ENCODE measurements around the gene ADAMTS13.
"Not testable (repeated sequence)": the region's sequence is repeated elsewhere in the genome, so short reads cannot be mapped to it uniquely, and the experiment has no call there.

ADAMTS13 gene

DNA sequence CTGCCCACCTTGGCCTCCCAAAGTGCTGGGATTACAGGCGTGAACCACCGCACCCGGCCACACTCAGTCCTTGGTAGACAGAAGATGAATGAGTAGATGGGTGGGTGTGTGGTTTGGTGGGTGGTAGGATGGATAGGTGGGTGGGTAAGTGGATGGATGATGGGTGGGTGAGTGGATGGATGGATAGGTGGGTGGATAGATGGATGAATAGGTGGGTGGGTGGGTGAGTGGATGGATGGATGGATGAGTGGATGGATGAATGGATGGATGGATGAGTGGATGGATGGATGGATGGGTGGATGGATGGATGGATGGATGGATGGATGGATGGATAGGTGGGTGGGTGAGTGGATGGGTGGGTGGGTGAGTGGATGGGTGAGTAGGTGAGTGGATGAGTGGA is 29.9 kb upstream of the ADAMTS13 start:
- not testable (repeated sequence) for DNase-seq (ENCODE audit: low spot score)

DNA sequence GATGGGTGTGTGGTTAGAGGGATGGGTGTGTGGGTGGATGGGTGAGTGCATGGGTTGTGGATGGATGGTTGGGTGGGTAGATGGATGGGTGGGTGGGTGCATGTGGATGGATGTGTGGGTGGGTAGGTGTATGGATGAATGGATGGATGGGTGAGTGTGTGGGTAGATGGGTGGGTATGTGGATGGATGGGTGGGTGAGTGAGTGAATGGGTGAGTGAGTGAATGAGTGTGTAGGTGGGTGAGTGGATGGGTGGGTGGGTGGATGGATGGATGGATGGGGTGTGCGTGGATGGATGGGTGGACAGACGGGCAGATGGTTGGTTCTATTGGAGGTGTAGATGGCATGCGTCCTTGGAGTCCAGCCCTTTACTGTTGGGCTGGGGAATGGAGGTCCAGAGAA is 28.8 kb upstream of the ADAMTS13 start:
- no peak for DNase-seq (ENCODE audit: low spot score)

DNA sequence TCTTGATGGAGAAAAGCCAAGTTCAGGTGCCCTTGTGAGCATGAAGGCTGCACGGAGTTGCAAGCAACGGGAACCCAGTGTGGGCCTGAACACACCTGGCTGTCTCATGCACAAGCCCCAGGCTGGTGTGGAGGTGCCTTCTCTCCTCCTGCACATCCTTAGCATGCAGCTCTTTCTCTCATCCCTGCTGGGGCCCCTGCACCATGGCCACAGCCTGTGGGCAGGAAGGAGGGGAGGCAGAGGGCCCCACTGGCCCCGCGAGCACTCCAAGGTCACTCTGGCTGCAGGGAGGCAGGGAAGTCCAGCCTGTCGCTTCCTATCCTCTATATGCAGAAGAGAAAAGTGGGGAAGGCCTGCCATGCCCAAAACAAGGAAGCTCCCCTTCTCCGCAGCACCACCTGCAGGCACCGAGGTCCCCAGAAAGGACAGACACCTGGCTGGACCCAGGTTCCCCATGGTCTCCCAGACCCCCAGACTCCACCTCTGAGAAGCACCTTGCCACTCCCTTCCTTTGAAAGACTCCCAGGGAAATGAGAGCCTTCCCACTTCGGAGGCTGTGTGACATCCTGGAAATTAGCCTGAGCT is 27.4 kb upstream of the ADAMTS13 start:
- DNase-seq (ENCODE audit: low spot score) = no peak

DNA sequence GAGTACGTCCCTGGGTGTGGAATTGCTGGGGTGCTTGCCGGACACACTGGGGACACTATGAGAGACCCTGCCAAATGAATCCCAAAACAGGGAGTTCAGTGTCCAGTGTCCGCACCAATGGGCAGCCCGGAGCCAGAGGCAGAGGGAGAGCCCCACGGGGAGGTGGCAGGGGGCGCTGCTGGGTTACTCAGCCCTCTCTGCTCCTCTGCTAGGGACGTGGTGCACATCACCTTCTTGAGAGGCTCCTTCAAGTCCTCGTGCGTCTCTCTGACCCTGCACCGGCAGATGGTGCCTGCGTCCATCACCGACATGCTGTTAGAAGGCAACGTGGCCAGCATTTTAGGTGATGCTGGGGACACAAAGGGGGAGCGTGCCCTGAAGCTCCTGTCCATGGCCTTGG is 25.2 kb upstream of the ADAMTS13 start:
- DNase-seq (ENCODE audit: low spot score) = no peak

DNA sequence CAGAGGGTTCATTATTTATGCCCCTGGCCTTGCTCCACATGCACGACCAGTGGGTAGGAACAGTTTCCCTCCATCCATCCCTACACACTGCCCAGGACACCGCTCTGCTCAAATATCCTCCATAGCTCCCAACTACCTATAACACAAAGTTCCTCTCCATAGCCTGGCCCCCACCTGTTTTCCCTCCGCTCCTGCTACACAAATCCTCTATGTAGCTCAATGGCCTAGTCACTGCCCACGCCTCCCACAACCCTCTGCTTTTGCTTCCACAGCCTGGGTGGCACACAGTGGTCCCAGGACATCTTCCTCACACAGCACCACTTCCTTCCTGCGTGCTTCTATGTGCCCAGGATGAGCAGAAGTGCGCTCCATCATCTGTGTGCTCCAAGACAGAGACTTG is 24.8 kb upstream of the ADAMTS13 start:
- DNase-seq (ENCODE audit: low spot score) = no peak

GRCh38 chr9:133397895-133398294 is 24.3 kb upstream of the ADAMTS13 start:
- DNase-seq (ENCODE audit: low spot score) = no peak

- no peak for DNase-seq (ENCODE audit: low spot score)
Observed at GRCh38 chr9:133400292-133400691, 21.9 kb upstream of the ADAMTS13 start.

DNA sequence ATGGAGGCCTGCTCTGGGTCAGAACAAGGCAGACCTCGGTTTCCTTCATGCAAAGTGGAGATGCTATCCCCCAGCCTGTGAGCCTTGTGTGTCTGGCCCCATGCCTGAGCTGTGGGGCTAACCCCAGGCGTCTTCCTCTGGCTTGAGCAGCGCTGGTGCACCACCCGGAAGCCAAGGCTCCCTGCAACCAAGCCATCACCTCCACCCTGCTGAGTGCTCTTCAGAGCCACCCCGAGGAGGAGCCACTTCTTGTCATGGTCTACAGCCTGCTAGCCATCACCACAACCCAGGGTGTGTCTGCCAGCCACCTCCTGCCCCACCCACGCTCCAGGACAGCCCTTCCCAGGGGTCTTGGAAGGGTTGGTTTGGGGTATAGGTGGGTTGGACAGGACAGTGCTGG is 20.6 kb upstream of the ADAMTS13 start:
- no peak for DNase-seq (ENCODE audit: low spot score)

DNA sequence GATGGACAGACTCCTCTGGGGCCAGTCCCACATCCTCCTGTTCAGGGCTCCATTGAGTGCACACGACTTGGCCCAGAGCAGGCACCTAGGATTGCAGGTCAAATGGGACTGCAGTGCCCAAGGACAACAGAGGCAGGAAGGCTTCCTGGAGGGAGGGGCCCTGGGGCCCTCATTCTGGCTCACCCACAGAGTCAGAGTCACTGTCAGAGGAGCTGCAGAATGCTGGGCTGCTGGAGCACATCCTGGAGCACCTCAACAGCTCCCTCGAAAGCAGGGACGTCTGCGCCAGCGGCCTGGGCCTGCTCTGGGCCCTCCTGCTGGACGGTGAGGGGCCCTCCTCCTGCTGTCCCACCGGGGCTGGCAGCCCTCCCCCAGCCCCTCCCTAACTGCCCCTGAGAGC is 19.5 kb upstream of the ADAMTS13 start:
- no peak for DNase-seq (ENCODE audit: low spot score)

- no peak for DNase-seq (ENCODE audit: low spot score)
Observed at GRCh38 chr9:133403766-133404453, 18.3 kb upstream of the ADAMTS13 start.

- DNase-seq (ENCODE audit: low spot score) = no peak
Observed at GRCh38 chr9:133404454-133405002, 17.6 kb upstream of the ADAMTS13 start.

GRCh38 chr9:133405508-133406438 is 16.4 kb upstream of the ADAMTS13 start:
- no peak for DNase-seq (ENCODE audit: low spot score)

GRCh38 chr9:133406480-133407307 is 15.5 kb upstream of the ADAMTS13 start:
- DNase-seq (ENCODE audit: low spot score) = peak; percentile 84

- DNase-seq (ENCODE audit: low spot score) = no peak
Observed at GRCh38 chr9:133408042-133408441, 14.1 kb upstream of the ADAMTS13 start.

DNA sequence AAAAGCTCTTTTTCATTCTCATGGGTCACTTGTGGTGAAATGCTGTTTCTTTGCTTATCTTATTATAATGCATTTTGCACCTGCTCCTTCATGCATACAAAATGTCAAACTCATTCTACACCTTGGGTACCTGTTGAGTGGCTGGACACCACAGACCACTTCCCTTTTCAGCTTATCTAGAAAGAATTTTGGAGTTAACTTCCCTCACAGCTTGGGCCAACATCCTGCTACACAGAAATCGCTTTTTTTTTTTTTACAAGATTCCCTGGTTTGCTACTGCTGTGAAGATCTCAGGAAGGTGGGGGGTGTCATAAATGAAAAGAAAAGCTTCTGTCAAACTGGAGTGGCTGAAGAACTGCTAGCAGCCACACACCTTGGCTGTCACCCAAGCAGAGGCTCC is 7.0 kb upstream of the ADAMTS13 start:
- no peak for DNase-seq (ENCODE audit: low spot score)

GRCh38 chr9:133417541-133418461 is 4.4 kb upstream of the ADAMTS13 start, which contains the start of gene REXO4:
TSS of gene REXO4 (minus strand) at chr9:133418010. CDS start at chr9:133417844, 166 bp downstream.
- DNase-seq (ENCODE audit: low spot score) = peak; percentile 79

DNA sequence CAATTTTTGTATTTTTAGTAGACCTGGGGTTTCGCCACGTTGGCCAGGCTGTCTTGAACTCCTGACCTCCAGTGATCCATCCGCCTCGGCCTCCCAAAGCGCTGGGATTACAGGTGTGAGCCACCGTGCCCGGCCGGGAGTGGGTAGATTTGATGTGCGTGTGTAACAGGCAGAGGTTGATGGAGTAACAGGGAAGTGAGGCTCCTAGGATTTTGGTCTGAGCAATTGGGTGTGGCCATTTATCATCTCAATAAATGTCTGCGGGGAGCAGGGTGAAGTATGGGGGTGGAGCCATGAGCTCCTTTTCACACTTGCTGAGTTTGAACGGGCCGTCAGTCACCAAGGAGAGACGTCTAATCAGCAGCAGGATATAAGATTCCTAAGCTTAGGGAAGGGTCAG is 3.2 kb upstream of the ADAMTS13 start:
- no peak for DNase-seq (ENCODE audit: low spot score)

DNA sequence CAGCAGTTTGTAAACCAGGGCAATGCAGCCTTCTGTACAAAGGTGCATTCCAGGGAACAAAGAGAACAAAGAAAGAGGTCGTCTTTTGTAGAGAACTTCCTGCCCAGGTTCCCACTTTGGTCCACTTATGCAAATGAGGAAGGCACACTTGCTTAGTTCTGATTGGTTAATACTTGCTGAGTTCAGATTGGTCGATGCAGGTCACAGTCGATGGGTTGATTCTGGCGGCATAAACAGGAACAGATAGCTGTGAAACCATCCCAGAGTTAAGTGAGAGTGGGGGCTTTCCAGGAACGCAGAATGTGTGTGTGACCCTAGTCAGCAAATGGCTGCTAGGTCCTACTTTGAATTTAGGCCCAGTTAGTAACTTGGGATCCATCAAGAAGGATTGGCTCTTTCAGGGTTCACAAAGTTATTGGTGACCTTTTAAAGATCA is 1.8 kb upstream of the ADAMTS13 start:
- no peak for DNase-seq (ENCODE audit: low spot score)

DNA sequence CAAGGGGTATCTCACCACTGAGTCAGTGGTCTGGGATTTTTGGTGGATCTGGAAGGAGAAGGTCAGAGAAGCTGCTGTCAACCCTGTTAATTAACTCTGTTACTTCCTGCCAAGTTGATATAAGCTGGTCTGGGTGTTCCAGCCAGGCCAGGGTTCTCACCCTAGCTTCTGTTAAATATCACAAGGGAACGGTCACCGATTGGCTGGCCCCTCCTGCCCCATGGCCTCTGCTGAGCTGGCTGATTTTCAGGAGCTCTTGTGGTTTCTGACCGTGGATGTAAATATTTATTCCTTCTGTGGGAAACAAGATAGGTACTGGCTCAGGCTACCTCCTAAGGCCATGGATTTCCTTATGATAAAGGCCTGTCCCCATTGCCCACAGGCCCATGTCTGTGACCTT is 1.0 kb downstream of the ADAMTS13 start:
- DNase-seq (ENCODE audit: low spot score) = no peak

DNA sequence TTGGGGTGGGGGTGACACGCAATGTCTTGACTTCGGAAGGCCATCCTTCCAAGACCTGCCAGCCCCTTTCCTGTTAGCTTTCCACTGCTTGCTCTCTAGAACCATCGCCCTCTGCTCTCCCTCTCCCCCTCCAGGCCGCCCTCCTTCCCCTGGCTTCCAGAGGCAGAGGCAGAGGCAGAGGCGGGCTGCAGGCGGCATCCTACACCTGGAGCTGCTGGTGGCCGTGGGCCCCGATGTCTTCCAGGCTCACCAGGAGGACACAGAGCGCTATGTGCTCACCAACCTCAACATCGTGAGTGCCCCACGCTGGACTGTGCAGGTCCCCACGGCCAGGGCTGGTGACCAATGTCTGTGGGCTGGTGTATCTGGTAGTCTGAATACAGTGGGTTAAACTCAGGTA is 2.0 kb downstream of the ADAMTS13 start:
- no peak for DNase-seq (ENCODE audit: low spot score)

All from Ammon's horn (tissue), 1 donor.